Fibroblast of gingiva (primary cell): ENCODE results near the gene SYTL3.
"Not testable (repeated sequence)": the region's sequence is repeated elsewhere in the genome, so short reads cannot be mapped to it uniquely, and the experiment has no call there.

ENCODE experiments used
- DNase-seq: peaks from one replicate; pipeline ENCODE4 v3.0.0-alpha.2; 2011; ENCODE audit warnings: low read depth

The SYTL3 gene

DNA sequence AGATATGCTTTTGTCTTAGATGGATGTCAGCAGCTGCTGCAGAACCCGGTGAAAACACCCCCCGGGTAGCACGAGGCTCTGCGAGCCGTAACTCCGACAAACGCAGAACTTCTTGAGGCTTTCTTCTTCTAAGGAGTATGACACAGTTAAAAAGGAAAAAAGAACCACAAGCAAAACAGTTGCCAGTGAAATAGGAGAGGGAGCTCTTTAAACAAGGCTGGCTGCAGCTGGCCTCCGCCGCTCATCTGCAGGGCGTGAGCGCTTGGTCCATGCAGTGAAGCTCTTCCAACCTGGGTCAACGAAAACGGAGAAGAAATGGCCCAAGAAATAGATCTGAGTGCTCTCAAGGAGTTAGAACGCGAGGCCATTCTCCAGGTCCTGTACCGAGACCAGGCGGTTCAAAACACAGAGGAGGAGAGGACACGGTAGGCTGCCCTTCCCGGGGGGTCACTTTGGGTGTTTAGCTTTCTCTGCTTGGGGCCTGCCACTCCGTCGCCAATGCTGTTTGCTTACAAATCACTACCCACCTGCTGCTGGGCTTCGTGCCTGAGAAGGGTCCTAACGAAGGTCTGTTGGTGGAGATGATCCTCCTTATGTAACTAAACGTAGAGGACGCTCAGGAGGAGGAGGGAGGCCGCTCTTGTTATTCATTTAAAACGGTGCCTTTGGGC is 13.2 kb downstream of the SYTL3 start:
- peak; percentile 39 for DNase-seq

DNA sequence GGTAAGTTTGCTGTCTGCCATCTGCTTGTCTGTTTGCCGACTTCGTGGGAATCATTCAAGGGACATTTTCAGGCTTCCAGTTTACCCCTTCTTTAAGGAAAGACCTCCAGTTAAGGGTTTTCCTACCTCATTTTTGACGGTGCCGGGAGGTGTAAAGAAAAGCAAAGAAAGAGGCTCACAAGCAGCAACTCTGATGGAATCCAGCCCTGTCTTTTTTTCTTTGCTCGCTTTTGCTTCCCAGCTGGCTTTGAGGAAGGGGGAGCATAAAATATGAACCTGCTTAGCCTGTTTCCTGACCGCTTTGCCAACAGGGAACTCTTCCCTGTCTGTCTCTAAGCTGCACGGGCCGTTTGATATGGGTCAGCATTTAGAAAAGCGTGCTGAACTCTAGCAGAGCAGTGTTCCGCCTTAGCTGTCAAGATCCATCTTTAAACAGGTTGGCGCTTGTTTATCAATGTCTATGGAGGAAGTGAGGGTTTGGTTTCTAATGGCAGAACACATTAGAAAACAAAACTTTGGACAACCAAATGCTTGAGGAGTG is 13.8 kb downstream of the SYTL3 start:
- no peak for DNase-seq

- DNase-seq: no peak
These were observed 15.5 kb downstream of the SYTL3 start for GRCh38 chr6:158665332-158665731.

- peak; percentile 96 for DNase-seq
These were observed 16.9 kb downstream of the SYTL3 start for GRCh38 chr6:158666628-158667359.

- DNase-seq: no peak
These were observed 17.6 kb downstream of the SYTL3 start for GRCh38 chr6:158667360-158667981.

DNA sequence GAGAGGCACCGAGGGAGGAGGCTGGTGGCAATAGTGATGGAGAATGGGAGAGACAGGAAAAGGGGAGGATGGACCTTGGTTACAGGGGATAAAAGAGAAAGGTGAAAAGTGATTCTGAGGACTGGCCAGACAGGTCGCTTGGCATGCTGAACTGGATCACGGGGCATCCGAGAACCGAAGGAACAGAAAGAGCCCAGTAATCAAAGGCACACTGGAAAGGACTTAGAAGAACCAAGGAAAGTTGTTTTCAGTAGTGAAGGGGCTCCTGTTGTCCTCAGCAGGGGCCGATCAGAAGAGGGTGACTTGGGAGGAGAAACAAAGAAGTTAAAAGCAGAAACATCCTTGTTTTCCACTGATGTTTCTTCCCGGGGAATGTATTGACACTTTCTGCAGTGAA is 18.9 kb downstream of the SYTL3 start:
- DNase-seq: no peak

DNA sequence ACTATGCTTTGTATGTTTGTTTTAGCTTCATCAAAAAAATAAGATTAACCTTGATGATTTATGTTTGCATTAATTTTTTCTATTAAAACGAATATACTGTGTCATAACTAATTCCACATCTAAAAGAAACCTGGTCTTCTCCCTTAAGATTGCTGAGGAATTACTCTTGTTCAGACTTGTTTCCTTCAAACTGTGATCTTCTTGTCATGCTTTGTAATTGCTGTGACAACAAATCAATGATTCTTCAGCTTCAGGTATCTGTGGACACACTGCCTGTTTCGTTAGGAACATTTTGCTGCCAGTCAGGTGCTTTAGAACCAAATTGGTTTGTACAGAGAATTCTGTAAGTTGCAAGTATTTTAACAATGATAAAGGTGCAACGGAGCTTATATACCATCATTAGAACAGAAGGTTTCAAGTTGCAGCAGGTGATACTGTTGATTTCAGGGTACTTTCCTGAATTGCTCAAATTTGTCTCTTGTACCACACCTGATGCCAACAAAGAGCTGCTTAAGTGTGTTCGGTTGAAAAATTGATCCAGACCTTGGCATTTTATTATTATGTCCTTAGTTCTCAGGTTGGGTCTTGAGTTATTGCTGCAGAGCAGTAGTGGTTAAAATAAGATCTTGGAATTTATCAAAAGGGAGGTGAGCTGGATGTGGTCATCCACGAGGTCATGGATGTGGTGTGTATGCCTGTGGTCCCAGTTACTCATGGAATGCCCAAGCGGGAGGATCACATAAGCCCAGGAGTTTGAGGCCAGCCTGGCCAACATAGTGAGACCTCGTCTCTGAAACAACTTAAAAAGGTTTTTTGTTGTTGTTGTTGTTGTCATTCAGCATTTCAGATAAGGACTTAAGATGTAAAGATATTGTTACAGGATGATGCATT is 19.5 kb downstream of the SYTL3 start:
- no peak for DNase-seq

DNA sequence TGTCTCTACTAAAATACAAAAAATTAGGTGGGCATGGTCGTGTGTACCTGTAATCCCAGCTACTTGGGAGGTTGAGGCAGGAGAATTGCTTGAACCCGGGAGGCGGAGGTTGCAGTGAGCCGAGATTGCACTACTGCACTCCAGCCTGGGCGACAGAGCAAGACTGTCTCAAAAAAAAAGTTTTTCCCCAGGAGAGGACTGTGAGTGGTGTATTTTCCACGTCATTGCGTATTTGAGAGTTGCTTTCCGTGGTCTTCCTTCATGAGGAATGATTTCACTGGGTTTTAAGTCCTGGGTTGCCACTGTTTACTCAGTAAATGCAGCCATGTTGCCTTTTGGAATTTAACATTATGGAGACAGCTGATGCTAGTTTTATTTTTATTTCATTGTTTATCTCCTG is 22.3 kb downstream of the SYTL3 start:
- DNase-seq: not testable (repeated sequence)

DNA sequence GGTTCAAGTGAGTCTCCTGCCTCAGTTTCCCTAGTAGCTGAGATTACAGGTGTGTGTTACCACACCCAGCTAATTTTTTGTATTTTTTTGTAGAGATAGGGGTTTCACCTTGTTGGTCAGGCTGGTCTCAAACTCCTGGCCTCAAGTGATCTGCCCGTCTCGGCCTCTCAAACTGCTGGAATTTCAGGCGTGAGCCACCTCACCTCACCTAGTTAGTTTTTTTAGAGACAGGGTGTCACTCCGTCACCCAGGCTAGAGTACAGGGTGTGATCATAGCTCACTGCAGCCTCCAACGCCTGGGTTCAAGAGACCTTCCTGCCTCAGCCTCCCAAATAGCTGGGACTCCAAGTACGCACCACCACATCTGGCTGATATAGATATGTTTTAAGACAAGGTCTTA is 22.9 kb downstream of the SYTL3 start:
- no peak for DNase-seq

GRCh38 chr6:158674342-158675131 is 24.7 kb downstream of the SYTL3 start:
- no peak for DNase-seq

- DNase-seq: not testable (repeated sequence)
These were observed 27.2 kb downstream of the SYTL3 start for GRCh38 chr6:158677094-158677493.

GRCh38 chr6:158677906-158678578 is 28.2 kb downstream of the SYTL3 start:
- no peak for DNase-seq

- no peak for DNase-seq
These were observed 30.2 kb downstream of the SYTL3 start for GRCh38 chr6:158680015-158680414.

DNA sequence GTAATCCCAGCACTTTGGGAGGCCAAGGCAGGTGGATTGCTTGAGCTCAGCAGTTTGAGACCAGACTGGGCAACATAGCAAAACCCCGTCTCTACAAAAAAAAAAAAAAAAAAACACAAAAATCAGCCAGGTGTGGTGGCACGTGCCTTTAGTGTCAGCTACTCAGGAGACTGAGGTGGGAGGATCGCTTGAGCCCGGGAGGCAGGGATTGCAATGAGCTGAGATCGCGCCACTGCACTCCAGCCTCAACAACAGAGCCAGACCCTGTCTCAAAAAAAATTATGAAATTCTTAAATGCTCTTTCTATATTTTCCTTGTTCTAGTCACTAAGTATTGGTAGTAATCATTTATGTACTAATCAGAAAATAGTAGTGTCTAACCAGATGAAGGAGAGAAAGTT is 30.6 kb downstream of the SYTL3 start:
- no peak for DNase-seq

DNA sequence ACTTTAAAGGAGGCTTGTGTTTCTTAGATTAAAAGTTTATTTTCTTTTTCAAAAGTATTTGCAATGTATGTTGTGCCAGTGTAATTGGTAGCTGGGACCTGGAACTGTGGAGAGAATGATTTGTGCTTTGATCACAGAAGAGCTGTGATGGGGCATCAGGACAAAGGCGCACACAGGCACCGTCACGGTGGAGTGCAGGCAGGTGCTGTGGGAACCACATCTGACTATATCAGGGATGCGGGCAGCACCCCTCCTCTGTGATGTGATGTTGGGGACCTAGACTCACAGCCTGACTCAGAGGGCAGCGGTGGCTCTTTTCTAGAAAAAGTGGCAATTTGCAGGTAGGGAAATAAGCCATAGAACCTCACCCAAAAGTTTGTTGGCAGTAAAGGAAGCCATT is 34.5 kb downstream of the SYTL3 start:
- no peak for DNase-seq

GRCh38 chr6:158684745-158685324 is 35.0 kb downstream of the SYTL3 start:
- peak; percentile 21 for DNase-seq

DNA sequence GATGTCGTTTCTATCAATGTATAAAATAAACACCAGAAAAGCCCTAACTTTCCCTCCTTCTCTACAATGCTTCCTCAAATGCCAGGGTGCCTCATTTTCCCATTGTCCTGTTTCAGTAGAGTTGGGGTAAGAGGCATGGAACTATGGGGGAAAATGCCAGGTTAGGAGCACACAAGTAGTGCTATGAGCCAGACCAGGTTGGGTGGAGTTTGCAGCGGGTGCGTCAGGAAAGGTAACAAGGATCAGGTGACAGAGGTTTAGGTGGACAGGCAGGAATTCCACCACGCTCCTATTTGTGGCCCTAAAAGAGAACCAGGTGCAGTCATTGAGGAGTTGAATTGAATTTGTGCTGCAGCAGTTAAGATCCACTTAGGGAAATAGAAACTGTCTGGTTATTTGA is 36.5 kb downstream of the SYTL3 start:
- DNase-seq: no peak

DNA sequence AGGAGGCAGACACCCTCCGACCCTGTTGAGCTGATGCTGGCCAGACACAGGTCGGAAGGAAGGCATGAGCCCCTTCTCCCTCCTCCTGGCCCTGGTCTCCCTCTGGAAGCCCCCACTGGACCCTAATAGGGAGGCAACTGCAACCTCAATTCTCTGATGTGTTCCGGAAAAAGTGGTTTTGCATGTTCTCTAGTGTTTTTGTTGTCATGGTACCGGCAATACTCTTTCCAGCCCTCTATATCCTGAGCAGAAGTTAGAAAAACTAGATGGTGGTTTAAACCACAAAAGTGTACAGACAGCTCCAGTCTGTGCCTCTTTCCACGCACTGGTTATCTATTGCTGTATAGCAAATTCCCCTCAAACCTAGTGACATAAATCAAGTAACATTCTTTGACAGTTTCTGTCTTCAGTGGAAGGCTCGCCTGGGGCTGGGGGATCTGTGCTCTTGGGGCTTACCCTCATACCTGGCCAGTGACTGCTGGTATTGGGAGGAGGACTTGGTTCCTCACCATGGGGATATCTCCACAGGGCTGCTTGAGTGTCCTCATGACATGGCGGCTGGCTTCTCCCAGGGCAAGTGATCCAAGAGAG is 37.0 kb downstream of the SYTL3 start:
- DNase-seq: no peak

GRCh38 chr6:158687506-158687905 is 37.7 kb downstream of the SYTL3 start:
- no peak for DNase-seq

DNA sequence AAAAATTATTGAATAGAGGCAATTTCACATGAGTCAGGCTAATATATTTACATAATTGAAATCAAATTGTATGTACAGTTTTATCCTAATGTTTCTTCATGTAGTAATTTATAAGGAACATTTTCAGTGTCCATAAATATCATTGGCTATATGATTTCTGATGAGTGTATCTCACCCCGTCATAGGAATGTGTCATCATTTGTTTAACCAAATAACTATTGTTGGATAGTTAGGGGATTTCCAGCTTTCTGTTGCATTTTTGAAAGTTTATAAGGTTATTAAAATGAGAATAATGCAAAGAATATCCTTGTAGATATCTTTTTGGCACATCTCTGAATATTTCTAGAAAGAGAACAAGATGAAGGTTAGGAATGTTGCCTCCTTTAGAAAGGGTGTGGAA is 39.0 kb downstream of the SYTL3 start:
- DNase-seq: no peak
